GM19452 (cell line): Measurements from ENCODE around the gene VWA3B.

Experiments
- ATAC-seq: cut with Tn5 transposase; IDR thresholded peaks from one replicate; pipeline ENCODE4 v1.9.1; 2021; ENCODE audit not compliant: unreplicated experiment

Gene VWA3B

GRCh38 chr2:98329549-98329948 is 242.6 kb downstream of the VWA3B start:
- no peak for ATAC-seq

- ATAC-seq = no peak
These were observed 246.0 kb downstream of the VWA3B start for GRCh38 chr2:98332989-98333388.

GRCh38 chr2:98333922-98334321 is 247.0 kb downstream of the VWA3B start:
- ATAC-seq = no peak

GRCh38 chr2:98334439-98335078 is 247.6 kb downstream of the VWA3B start:
- ATAC-seq = no peak

- ATAC-seq = no peak
These were observed 248.3 kb downstream of the VWA3B start for GRCh38 chr2:98335271-98335670.

- ATAC-seq = no peak
These were observed 254.3 kb downstream of the VWA3B start for GRCh38 chr2:98341241-98341640.

GRCh38 chr2:98343285-98343684 is 256.3 kb downstream of the VWA3B start:
- no peak for ATAC-seq

GRCh38 chr2:98346311-98347236 is 259.6 kb downstream of the VWA3B start, which contains the start of gene CNGA3:
Gene CNGA3, plus strand, starts transcription at chr2:98346456. Its CDS starts 23,520 bp downstream, at chr2:98369976.
- no peak for ATAC-seq

GRCh38 chr2:98347298-98348065 is 260.5 kb downstream of the VWA3B start:
- no peak for ATAC-seq

GRCh38 chr2:98348066-98348561 is 261.1 kb downstream of the VWA3B start:
- no peak for ATAC-seq

- ATAC-seq = no peak
These were observed 263.4 kb downstream of the VWA3B start for GRCh38 chr2:98350411-98350810.

- ATAC-seq = no peak
These were observed 268.9 kb downstream of the VWA3B start for GRCh38 chr2:98355881-98356280.

- ATAC-seq = no peak
These were observed 269.8 kb downstream of the VWA3B start for GRCh38 chr2:98356729-98357128.

- ATAC-seq = no peak
These were observed 270.9 kb downstream of the VWA3B start for GRCh38 chr2:98357849-98358248.

GRCh38 chr2:98359986-98360385 is 273.0 kb downstream of the VWA3B start:
- no peak for ATAC-seq
